ENCODE data around the gene MYF5. TPM values are rescaled to one million over a fixed set of nuclear protein-coding genes. Genes with fewer than 3 reads are reported as not detected.

The MYF5 gene
- total and polyA plus RNA-seq, 2 donors (not counting 3 experiments of a cell fraction or from before 2014, with no cell fraction given) = not detected

GRCh38 chr12:80763874-80764273, 47.2 kb downstream of the MYF5 start:
- POLR2A ChIA-PET = no interaction called here
- Histone ChIP-seq H3K36me3 (ENCODE audit: control insufficient read depth in 2 of 2, extremely low read depth in 1 of 2, insufficient read depth in 2 of 2, low read length in 2 of 2) (no peaks in the 10 kb centered on the region), H4K20me1 (replicated peaks; ENCODE audit: control insufficient read depth, extremely low read depth, insufficient read depth, low read length) (no peaks in the 10 kb centered on the region), H3K79me2 (ENCODE audit: control insufficient read depth, insufficient read depth, low read length) (no peaks in the 10 kb centered on the region), H3K9ac (replicated peaks; ENCODE audit: extremely low read depth, insufficient read depth, low read length) (no peak overlapping the region), H3K27ac (ENCODE audit: insufficient read depth, low read depth, low read length) (no peak overlapping the region), H3K9me1 (replicated peaks; ENCODE audit: control insufficient read depth, extremely low read depth, insufficient read depth, low read length) (no peaks in the 10 kb centered on the region), H3K4me1 (ENCODE audit: control insufficient read depth, extremely low read depth, insufficient read depth, low read length) (no peaks in the 10 kb centered on the region), H3K4me3 (replicated peaks in 1 of 3; ENCODE audit: insufficient read depth in 1 of 3, low read depth in 1 of 3, low read length in 3 of 3) (no peak overlapping the region), H3K9me3 (replicated peaks; ENCODE audit: control insufficient read depth, insufficient read depth, low read length) (no peaks in the 10 kb centered on the region), H2AFZ (ENCODE audit: low read depth, low read length) (no peak overlapping the region), H3K27me3 (ENCODE audit: control insufficient read depth in 2 of 2, insufficient read depth in 2 of 2, low read length in 2 of 2) (no peaks in the 10 kb centered on the region), H3K4me2 (ENCODE audit: insufficient read depth, low read length) (no peak overlapping the region)
- dilution Hi-C loops (cut with MboI; ENCODE audit: extremely low pct_ligation_motif_present, low sequenced_read_pairs) = no loop called here
- DNase-seq (ENCODE audit: low read depth, low spot score) (peak; percentile 73), FAIRE-seq (peak; percentile 55)
- CTCF ChIA-PET = interaction anchor here (0.9 to 4.0 kb wide), 11 partner anchors 20 to 569 kb away, joined by 3 to 34 read pairs (median 5); no protein-coding TSS in a partner anchor
- intact Hi-C loops (cut with micrococcal nuclease) = loop anchor here (1.0 to 5.0 kb wide), 5 partner anchors 291 to 1357 kb away; no protein-coding TSS in a partner anchor
- TF ChIP-seq POLR2A (IDR thresholded peaks at IDR 0.05; ENCODE audit: low read depth, low read length) = no peak
- peak; percentile 28 to 38 for TF ChIP-seq CTCF (IDR thresholded peaks at IDR 0.05; ENCODE audit: extremely low read depth in 1 of 2, insufficient read depth in 1 of 2, low read depth in 1 of 2, low read length in 2 of 2)
- no peak for TF ChIP-seq GATA2 (IDR thresholded peaks at IDR 0.05; ENCODE audit: insufficient read depth, insufficient read length, low read depth, low read length)
- no peak for TF ChIP-seq EZH2 (IDR thresholded peaks at IDR 0.05; ENCODE audit: borderline replicate concordance, low read depth, low read length, severe bottlenecking)
- BruUV-seq (replicated peaks) = no TSS peak

- no peaks in the 10 kb centered on the region for H3K27me3 ChIP-seq (ENCODE audit: control insufficient read depth in 2 of 2, insufficient read depth in 2 of 2, low read length in 2 of 2)
- TF ChIP-seq FOS (IDR thresholded peaks at IDR 0.05; ENCODE audit: borderline replicate concordance, insufficient read depth, low read length) (no peak), JUN (IDR thresholded peaks at IDR 0.05; ENCODE audit: borderline replicate concordance, insufficient read depth, insufficient read length, low read depth) (no peak), POLR2AphosphoS5 (IDR thresholded peaks at IDR 0.05; ENCODE audit: insufficient read depth, low read depth, low read length) (no peak), GATA2 (IDR thresholded peaks at IDR 0.05; ENCODE audit: insufficient read depth, insufficient read length, low read depth, low read length) (no peak), CTCF (IDR thresholded peaks at IDR 0.05; ENCODE audit: extremely low read depth in 1 of 2, insufficient read depth in 1 of 2, low read depth in 1 of 2, low read length in 2 of 2) (no peak), POLR2A (IDR thresholded peaks at IDR 0.05; ENCODE audit: low read depth, low read length) (no peak), MAX (IDR thresholded peaks at IDR 0.05; ENCODE audit: insufficient read depth, insufficient read length) (no peak), MYC (IDR thresholded peaks at IDR 0.05; ENCODE audit: low read depth, low read length) (no peak)
- H3K9ac ChIP-seq (replicated peaks; ENCODE audit: extremely low read depth, insufficient read depth, low read length) = no peak overlapping the region
- no TSS peak for BruUV-seq (replicated peaks)
- H3K36me3 ChIP-seq (ENCODE audit: control insufficient read depth in 2 of 2, extremely low read depth in 1 of 2, insufficient read depth in 2 of 2, low read length in 2 of 2) = no peaks in the 10 kb centered on the region
- CTCF ChIA-PET = interaction anchor here (1.5 kb wide), 1 partner anchor 492 kb away, joined by 5 read pairs; no protein-coding TSS in a partner anchor
- H3K9me3 ChIP-seq (replicated peaks; ENCODE audit: control insufficient read depth, insufficient read depth, low read length) = no peaks in the 10 kb centered on the region
- DNase-seq (ENCODE audit: low read depth, low spot score) = no peak
- H4K20me1 ChIP-seq (replicated peaks; ENCODE audit: control insufficient read depth, extremely low read depth, insufficient read depth, low read length) = no peaks in the 10 kb centered on the region
- no peak overlapping the region for H3K27ac ChIP-seq (ENCODE audit: insufficient read depth, low read depth, low read length)
- no peak for FAIRE-seq
- H3K4me1 ChIP-seq (ENCODE audit: control insufficient read depth, extremely low read depth, insufficient read depth, low read length) = no peaks in the 10 kb centered on the region
- intact Hi-C loops (cut with micrococcal nuclease) = no loop called here
- H3K4me3 ChIP-seq (replicated peaks in 1 of 3; ENCODE audit: insufficient read depth in 1 of 3, low read depth in 1 of 3, low read length in 3 of 3) = no peak overlapping the region
- no peaks in the 10 kb centered on the region for H3K9me1 ChIP-seq (replicated peaks; ENCODE audit: control insufficient read depth, extremely low read depth, insufficient read depth, low read length)
- POLR2A ChIA-PET = no interaction called here
- no peaks in the 10 kb centered on the region for H3K79me2 ChIP-seq (ENCODE audit: control insufficient read depth, insufficient read depth, low read length)
- H3K4me2 ChIP-seq (ENCODE audit: insufficient read depth, low read length) = no peak overlapping the region
- H2AFZ ChIP-seq (ENCODE audit: low read depth, low read length) = no peak overlapping the region
- dilution Hi-C loops (cut with MboI; ENCODE audit: extremely low pct_ligation_motif_present, low sequenced_read_pairs) = no loop called here
Observed at GRCh38 chr12:80766210-80766609, 49.5 kb downstream of the MYF5 start.
